HG03460 (cell line): ENCODE data around the gene ROR2.

Experiments used
- ATAC-seq: cut with Tn5 transposase; IDR thresholded peaks from one replicate; pipeline ENCODE4 v1.9.1; 2021; ENCODE audit not compliant: unreplicated experiment

ROR2 gene

DNA sequence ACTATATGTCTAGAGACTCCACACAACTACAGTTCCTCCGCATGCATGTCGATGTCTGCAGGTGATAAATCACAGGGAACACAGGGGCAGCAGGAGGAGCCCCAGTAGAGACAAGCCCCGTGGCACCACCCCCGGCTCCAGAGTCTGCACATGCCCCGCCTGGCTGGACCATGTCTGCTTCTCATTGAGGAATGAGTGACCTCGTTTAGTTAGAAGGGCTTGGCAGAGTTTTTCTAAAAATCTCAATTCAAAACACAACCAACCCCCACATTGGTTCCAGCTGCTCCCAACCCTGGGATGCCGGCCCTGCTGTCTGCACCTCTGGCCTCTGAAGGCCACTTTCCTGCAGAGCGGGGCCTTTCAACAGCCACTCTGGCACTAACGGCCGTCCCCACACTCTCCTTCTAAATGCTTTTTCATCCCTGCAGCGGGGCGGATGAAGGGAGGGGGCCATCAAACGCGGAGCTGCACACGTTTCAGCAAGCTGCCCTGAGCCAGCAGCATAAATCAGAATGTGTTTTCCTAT is 106.3 kb downstream of the ROR2 start:
- no peak for ATAC-seq

DNA sequence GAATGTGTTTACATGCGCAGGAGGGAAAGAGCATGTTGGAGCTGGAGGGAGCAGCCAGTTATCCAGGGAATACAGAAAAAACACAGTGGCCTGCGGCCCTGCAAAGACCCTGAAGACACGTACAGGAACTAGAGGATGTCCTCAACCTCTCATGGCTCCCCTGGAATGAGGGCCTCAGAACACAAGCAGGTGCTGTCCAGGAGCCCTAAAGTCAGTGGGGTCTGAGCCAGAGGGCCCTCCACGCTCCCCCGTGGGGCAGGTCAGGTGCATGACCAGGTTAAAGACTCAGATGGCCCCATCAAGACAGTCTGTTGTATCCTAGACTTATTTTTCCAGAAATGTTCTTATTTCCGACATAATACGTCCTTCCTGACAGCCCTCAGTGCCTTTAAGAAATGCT is 106.9 kb downstream of the ROR2 start:
- ATAC-seq, result no peak

DNA sequence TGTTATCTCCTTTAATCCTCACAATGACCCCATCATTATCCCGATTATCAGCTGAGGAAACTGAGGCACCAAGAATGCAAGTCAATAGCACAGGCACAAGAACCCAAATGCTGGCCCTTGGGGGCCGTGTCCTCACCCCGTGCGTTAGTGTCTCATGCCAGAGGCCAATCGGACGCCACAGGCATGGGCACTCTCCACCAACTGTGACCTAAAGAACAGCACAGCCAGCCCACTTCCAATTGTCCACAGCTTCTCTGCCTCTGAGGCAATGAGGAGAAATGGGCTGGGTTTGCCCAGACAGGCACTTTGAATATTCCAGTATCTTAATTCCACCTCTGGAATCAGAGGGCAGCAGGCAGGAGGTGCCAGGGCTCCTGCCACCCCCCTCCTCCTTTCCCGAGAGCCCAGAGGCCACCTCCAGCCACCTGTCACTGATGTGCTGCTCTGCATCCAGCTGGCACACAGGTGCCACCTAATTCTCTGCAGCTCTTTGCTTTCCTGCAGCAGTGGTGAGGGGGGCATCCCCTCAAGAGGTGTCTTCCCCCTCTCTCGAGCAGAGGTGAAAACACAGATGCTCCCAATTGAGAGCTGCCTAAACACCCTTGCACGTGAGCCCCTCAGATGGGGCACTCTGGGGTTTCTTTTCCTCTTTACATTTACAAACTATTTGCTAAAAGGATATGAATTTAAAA is 107.5 kb downstream of the ROR2 start:
- ATAC-seq, result no peak

DNA sequence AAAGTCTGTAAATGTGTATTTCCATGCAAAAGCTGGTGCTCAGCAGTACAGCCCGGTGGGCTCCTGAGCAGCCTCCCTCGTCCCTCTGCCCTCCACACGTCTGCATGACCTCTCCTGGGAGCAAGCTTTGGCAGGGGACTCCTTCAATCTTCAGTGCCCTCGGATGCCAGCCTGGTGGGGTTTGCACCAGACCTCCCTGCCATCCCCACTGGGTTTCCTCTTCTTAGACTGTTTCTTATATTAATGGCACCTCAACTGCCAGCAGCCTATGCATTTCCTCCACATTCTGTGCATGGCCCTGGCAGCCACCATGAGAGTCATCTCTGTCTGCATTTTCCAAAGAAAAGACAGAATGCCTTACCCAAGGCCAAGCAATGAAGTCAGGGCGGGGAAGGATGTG is 108.4 kb downstream of the ROR2 start:
- ATAC-seq, result no peak

DNA sequence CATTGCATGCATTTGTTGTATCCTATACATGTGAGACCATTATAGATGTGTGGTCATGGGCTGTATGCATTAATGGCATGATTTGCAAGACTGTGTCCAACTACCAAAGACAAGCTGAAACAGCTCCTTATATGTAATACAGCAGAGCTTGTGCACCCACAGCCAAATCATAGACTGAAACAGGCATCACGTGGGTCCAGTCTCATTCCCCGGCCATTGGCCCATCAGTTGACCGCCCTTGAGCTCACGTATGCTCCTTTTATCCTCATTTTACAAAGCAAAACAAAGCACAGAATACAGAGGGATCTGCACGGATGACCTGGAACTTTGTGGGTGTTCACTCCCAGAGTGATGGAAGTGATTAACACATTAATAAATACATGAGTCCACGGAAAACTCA is 109.1 kb downstream of the ROR2 start:
- ATAC-seq, result no peak

DNA sequence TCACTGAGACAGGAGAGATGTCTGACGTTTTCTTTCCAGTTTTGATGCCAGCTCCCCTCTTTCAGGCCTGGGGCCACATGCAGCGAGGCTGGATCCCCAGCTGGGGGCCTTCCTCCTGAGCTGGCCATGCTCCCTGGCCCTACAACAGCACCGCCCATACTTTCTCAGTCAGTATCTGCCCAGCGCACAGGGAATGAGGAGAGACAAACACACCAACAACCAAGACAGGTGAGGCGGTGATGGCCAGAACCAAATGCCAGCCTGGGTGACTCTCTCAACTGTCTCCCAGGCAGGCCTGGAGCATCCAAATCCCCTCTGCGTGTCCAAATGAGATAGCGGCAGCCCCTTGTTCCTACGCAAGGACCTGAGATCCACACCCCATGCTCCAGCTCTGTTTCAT is 109.6 kb downstream of the ROR2 start:
- ATAC-seq, result no peak

DNA sequence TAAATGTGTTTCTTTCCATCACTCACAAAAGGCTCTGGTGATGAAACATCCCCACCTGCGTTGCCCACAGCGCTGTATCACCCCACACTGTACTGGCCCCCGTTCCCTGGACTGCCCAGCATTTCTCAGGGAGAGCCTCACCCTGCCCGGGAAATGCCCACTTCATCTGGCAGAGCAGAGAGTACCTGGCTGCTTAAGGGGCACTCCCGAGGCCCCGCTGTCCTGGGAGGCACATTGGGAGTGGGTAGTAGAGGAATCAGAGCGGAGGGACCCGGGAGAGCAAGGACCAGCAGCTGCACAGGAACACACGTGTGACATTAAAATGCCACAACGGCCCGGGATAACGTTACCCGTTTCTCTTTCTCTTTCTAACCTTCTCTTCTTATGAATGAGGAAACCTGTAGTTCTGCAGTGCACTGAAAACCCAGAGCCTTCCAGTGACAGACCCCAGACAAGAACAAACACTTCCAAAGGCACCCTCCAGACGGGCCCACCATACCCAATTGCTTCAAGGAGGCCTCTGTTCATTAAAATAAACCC is 110.0 kb downstream of the ROR2 start:
- ATAC-seq, result no peak

DNA sequence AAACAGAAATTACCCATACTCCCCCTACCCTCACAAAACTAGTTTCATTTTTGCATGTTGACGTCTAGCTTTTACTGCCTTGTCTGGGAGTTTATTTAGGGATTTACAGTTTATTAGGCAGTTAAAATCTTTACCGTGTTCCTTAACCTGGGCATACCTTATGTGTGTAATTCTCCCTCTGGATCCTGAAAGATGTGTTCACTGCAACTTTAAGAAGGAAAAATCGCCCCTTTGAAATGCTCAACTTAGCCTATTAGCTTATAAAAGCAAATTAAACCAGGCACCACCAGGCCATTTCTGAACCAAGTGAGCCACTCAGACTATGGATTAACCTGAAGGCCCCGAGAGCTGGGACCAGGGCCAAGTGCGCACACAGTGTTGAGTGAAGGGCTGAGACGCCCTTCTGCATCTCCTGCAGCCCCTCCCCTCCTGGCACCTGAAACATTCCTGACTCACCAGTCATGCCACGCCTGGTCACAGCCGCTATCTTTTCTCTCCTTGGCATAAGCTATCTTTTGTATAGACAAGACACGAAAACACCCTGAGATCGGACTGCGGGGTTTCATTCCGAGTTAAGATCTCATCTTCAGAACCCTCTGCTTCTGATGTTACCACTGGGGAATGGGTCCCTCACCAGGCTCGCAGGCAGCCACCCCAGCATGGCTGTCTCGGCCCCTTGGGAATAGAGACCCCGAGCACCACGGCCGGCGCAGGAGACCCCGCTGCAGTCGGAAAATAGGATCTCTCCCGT is 111.9 kb downstream of the ROR2 start:
- no peak for ATAC-seq

DNA sequence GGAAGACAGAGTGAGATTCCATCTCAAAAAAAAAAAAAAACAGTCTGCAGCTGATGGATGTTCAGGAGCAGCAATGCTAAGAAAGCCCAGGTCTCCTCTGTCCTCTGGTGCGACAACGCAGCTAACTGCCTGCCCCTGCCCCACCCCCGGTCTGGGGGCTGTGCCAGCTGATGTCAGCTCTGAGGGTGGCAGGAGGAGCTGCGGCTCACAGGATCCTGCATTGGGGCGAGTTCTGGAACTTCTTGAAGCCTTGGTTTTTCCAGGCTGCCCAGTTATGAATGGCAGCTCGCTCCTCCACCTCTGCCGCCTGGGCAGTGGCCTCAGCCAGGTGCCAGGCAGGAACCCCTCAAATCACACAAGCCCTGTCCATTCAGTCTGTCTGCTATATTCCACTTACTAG is 113.5 kb downstream of the ROR2 start:
- ATAC-seq, result no peak

DNA sequence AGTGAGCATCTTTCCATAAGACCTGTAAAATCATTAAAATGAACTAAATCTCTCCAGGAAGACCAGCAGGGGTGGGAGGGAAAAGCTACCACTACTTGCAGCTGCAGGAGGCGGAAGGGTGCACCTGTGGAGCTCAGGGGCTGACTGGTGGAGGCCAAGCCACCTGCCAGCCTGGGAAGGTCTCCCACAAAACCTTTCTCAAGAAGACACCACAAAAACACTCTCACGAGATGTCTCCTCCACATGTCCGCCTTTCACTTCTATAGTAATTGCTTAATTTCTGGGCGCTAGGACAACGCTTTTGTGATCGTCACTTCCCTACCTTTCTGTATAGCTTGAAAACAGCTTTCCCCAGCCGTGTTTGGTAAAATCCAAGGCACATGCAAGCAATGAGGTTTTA is 114.4 kb downstream of the ROR2 start:
- ATAC-seq, result no peak

DNA sequence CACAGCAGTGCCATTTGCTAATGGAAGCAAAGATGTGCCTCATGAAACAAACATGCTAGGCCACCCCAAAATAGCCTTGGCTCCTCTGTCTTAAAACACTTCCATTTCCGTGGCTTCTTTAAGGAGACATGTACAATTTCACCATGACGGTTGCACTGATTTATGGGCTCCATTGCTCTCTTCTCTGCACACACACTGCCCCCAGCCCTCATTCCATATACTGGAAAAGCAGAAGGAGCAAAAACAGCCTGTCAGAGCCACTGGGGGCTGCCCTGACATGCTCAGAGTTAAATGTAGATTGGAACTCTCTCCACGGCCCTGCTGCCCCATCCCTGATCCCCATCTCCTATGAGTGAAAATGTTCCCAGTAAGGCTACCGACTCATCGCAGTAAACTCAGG is 114.8 kb downstream of the ROR2 start:
- ATAC-seq, result no peak

DNA sequence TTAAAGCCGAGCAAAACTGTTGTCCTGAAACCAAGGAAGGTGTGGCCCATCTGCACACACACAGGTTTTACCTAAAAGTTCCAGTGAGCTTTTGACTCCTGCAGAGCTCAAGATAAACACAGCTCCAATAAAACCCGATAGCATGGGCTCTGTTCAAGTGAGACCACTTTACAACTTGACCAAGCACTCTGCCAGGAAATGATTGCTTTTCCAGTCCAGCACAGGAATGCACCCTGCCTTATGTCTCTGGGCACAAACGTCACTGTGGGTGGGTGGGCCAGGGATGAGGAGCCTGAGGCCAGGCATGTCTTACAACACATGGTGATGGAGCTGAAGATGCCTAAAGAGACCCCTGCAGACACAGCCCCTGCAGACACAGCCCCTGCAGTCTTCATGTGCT is 115.3 kb downstream of the ROR2 start:
- no peak for ATAC-seq

DNA sequence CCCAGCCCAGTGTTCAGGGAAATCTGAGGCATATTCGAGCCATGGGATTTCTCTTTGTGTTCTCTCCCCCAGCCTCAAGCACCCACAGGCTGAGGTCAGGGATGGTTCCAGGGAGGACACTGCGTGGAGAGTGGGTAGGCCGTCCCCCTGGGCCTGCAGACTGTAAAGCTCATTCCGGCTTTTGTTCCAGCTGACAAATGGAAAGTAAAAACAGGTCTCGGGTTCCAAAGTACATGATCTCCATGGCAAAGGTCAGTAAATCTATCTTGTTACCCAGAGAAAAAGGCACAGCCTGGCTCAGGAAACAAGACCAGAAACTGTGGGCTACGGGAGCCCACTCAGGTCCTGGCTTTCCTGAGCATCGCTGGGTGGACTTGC is 116.2 kb downstream of the ROR2 start:
- no peak for ATAC-seq

DNA sequence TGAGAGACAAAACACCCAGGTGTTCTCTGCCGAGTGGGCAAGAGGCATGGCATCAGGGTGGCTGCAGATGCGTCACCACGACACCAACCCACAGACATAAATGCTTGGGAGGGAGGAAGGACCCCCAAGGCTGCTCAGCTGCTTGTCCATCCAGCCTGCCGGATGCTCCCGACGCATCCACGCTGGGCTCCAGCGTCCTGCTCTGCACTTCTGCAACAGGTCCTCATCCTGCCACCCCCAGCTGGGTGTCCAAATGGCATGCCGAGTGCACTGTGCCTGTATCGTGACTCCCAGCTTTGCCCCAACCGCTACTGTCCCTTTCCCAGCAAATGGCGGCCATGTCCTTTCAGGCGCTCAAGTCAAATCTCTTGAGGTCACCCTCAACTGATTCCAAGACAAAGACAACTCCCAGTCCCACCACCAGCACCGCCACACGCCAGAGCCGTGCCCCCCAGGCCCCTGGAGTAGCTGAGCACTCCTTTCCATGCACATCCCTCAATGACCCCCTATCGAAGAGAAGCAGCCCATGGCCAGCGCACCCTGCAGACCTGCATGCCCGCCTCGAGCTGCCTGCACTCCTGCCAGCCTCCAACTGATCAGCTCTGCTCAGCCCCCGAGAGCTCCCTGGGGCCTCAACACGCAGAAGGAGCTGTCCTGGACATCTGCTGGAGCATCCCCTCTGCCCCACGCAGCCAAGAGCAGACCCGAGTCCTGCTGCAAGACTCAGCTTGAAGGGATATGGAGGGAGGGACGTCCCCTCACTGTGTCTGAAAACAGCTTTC is 116.7 kb downstream of the ROR2 start:
- no peak for ATAC-seq

DNA sequence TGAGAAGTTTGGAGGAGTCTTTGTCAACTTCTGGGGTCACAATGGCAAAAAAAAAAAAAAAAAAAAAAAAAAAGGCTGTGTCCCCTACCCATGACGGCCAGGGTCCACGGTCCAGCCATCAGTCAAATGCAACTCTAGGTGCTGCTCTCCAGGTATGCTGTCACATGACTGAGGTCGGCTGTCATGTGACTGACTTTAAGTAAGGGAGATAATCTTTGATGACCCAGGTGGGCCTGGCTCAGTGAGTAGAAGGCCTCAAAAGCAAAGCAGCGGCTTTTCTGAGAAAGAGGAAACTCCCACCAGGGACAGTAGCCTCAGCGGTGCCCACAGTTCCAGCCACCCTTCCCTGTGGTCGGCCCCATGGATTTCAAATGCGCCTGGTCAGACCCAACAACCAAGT is 117.7 kb downstream of the ROR2 start:
- no peak for ATAC-seq

DNA sequence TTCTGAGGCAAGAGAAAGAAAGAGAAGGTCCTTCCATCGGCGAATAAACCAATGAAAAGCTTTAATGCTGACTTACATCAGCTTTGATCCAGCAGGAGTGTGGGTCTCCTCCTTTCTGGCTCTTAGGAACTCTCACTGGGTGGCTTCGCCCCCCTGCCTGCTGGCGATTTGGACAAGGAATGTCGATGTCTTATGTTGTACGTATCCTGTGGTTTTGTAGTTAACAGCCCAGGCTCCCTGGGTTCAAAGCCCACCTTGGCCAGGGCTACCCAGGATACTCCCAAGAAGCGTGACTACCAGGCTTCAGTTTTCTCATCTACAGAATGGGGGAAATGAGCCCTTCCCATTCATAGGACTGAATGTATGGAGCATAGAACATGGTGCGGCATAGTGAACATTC is 124.2 kb downstream of the ROR2 start:
- no peak for ATAC-seq

DNA sequence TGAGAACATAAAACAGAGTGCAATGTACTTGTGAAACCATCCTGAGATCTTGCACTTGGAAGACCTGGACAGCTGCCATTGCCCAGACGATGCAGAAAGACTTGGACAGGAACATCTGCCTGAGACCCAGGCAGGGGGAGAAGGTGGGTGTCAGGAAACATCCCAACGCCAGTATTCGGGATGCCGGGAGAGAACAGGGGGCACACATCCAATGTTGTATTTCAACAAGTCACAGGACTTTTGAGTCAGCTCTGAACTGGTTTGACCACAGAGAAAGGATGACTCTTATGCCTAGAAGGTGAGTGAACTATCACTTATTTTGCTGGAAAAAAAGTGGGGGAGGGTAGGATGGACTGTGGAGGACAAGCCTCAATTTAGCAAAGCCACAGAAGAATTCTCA is 124.6 kb downstream of the ROR2 start:
- no peak for ATAC-seq

DNA sequence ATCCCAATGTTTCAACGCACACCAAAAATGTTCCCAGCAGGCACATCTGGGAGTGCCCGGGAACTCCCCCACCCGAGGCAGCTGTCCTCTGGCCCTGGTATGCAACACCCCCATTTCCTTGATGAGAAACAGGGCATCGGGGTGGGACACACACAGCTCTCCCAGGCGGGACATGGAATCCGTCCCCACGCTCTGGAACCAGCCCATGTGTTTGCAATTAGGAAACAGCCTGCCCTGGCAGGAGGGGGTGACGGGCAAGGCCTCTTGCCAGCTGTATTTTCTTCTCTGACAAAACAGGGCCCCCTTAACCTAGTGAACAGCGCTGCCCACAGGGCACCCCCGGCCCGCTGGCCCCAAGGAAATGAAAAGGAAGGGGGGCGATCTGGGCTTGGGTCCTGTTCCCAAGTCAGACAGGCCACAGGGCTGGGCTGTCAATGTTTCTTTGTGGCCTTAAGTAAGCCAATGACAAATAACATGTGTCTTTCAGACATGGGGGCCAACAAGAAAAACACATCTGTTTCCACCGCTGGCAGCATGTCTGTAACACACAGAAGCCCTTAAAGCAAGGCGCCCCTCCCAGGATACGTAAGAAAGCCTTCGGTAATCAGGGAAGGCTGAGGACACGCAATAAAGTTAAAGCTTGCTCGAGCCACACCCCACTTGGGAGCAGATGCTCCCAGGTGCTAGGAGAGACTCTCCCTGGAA is 125.3 kb downstream of the ROR2 start:
- ATAC-seq, result no peak

DNA sequence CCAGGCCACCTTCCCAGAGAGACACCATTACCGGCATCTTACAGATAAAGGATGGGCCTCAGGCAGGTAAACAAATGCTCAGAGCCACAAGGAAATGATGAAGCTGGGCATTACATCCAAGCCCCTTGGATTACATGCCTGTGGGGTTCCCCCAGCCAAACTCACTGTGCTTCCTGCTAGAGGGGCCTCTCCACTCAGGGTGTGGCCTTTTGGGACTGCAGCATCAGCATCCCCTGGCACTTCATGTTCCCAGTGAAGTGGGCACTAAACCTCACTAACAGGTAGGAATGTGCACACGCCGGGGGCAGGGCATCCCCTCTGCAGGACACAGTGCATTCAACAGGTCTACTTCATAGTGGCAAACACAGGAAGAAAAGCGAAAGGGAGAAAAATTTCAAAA is 125.9 kb downstream of the ROR2 start:
- ATAC-seq, result no peak

DNA sequence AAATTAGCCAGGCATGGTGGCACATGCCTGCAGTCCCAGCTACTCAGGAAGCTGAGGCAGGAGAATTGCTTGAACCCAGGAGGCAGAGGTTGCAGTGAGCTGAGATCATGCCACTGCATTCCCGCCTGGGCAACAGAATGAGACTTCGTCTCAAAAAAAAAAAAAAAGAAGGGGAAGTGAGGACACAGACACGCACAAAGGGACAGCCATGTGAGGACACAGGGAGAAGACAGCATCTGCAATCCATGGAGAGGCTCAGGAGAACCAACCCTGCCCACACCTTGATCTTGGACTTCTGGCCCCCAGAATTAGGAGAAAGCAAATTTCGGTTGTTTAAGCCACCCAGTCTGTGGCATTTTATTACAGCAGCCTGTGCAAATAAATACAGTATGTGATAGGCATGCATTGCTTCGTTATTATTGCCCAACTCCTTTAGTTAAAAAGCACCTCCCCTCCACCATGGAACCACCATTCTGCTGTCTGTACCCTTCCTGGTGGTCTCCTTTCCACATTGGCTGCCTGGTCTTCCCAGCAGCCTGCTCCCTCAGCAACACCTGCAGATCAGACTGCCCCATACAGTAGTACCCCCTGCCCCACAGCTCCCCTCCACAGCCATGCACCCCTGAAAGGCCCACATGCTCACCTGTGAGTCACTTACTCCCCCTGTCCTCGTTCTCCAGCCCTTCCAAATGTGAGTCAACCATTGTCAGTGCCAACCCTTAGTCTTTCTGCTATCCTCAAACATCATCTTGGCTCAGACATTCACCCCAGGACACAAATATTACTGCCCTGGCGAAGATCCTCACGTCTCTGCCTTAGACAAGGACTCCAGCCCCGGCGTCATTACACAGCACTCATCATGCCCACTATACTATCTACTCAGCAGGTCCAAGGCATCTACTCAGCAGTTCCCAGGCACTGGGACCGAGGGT is 128.8 kb downstream of the ROR2 start:
- ATAC-seq, result no peak
